ENCODE data around the gene ZNF841.
"Not testable (repeated sequence)": the region's sequence is repeated elsewhere in the genome, so short reads cannot be mapped to it uniquely, and the experiment has no call there.

ZNF841 gene

GRCh38 chr19:52095172-52096014 lies at the start of gene ZNF841:
Gene ZNF841 (minus strand): TSS chr19:52095765. CDS start chr19:52084801, 10,964 bp downstream.
- peak; percentile 65 for DNase-seq (ENCODE audit: low read depth)

- DNase-seq (ENCODE audit: low read depth) = no peak
These were observed 46.5 kb upstream of the ZNF841 start for GRCh38 chr19:52142001-52142595.

GRCh38 chr19:52141203-52141602 lies 45.6 kb upstream of the ZNF841 start:
- no peak for DNase-seq (ENCODE audit: low read depth)

GRCh38 chr19:52140032-52140710 lies 44.6 kb upstream of the ZNF841 start:
- no peak for DNase-seq (ENCODE audit: low read depth)

DNA sequence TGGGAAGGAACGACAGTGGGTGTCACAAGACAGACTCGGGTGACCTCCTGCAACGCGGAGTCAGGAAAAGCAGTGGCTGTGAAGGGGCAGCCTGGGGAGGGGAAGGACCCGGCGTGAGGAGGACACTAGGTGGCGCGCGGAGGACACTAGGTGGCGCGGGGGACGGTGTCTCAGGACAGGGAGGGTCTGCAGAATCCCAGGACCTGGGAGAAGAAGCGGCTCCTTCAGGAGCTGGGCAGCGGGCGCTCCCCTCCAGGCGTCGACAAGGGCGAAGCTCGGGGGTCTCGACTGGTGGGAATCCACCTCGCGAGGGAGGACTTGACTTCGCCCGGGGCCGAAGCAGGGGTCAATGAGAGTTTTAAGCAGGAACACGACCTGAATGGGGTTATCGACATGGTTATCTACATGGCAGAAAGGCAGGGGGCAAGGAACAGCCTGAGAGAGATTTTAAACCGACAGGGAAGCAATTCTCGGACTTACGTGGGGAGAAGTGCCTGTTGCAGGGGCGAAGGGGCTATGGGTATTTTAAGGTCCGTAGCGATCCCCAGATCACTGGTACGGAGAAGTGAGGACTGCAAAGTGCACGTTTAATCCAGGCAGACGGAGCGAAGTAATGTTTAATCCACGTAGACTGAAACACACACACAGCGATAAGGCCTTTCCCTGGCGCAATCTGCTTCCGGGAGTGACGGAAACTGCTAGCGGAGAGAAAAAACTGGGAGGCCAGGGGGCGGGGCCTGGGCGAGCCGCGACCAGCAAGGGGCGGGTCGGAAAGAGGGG lies 43.9 kb upstream of the ZNF841 start, which contains the start of gene ZNF616:
Gene ZNF616 (minus strand): TSS at position 687 of the 780 bp plus-strand sequence. CDS start 9,426 bp downstream, outside the sequence.
- peak; percentile 56 for DNase-seq (ENCODE audit: low read depth)

GRCh38 chr19:52138983-52139251 lies 43.4 kb upstream of the ZNF841 start:
- DNase-seq (ENCODE audit: low read depth) = no peak

DNA sequence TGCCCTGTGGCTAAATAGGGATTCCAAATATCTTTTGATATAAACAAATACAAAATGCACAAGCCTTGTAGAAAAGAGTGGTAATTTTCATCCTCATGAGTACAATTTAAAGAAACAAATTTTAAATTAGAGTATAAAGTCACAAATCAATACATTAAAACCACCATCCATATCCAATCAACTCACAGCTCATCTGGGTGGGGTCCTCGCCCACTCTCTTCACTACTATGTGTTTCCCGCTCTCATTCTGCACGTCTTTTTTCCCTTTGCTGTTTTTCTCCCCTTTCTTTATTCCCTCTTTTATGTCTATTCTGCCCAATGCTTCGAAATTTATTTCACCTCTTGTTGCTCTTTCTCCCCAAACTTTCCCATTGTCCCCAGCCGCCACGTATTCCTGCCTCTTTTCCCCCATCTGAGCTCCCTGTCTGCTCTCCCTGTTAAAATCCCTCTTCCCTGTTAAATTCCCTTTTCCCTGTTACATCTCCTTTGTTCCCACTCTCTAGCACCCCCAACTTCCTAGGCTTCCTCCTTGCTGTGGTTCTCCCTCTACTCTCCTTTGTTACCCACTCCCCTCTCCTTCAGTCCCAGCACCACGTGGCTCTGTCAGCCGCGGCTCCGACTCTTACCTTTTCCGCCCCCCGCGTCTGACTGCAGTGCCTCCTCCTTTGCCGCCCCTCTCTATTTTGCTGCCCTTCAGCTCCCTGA lies 42.9 kb upstream of the ZNF841 start:
- no peak for DNase-seq (ENCODE audit: low read depth)

GRCh38 chr19:52120286-52120685 lies 24.7 kb upstream of the ZNF841 start:
- no peak for DNase-seq (ENCODE audit: low read depth)

DNA sequence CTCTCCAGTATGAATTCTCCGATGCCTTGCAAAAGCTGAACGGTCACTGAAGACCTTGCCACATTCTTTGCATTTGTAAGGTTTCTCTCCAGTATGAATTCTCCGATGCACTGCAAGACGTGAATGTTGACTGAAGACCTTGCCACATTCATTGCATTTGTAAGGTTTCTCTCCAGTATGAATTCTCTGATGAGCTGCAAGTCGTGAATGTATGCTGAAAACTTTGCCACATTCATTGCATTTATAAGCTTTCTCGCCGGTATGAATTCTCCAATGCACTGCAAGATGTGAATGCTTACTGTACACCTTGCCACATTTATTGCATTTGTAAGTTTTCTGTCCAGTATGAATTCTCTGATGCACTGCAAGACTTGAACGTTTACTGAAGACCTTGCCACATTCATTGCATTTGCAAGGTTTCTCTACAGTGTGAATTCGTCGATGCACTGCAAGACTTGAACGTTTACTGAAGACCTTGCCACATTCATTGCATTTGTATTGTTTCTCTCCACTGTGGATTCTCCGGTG lies 20.0 kb upstream of the ZNF841 start:
- no peak for DNase-seq (ENCODE audit: low read depth)

DNA sequence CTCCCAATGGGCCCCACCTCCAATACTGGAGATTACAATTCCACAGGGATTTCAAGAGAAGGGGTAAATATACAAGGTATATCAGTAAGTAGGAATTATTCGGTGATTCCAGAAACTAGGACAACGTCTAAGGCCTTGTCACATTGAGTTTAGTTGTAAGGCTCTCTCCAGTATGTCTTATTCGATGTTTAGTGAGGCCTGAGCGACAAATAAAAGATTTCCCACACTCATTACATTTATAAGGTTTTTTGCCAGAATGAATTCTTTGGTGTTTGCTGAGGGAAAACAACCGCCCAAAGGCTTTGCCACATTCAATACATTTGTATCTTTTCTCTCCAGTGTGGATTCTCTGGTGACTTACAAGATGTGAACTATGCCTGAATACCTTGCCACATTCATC lies 19.1 kb upstream of the ZNF841 start:
- no peak for DNase-seq (ENCODE audit: low read depth)

DNA sequence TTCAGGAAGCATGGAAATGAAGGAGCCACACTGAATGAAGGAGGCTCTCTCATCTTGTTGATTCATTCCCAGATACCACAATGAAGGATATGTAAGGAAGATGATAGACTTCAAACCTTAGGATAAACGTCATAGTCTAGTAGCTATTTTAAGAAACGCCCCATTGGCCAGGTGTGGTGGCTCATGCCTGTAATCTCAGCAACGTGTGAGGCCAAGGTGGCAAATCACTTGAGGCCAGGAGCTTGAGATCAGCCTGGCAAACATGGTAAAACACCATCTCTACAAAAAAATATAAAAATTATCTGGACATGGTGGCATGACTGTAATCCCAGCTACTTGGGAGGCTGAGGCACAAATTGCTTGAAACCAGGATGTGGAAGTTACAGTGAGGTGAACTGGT lies 17.1 kb upstream of the ZNF841 start:
- no peak for DNase-seq (ENCODE audit: low read depth)

DNA sequence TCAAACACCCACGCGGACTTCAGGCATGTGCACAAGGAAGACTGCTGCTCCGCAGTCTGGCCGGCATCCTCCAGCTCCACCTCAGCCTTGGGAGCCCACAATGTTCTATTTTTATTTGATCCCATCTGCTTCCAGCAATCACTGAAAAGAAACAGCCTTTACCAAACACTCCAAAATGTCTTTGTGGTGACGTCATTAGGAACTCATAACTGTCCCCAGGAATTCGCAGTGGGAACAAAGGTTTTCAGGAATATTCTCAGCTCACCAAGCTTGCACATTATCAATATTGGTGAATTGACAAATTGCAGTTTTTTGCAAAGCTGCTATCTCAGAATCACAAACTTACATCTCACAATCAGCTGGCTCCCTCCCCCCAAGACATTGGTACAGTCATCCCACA lies 15.2 kb upstream of the ZNF841 start:
- DNase-seq (ENCODE audit: low read depth) = no peak

DNA sequence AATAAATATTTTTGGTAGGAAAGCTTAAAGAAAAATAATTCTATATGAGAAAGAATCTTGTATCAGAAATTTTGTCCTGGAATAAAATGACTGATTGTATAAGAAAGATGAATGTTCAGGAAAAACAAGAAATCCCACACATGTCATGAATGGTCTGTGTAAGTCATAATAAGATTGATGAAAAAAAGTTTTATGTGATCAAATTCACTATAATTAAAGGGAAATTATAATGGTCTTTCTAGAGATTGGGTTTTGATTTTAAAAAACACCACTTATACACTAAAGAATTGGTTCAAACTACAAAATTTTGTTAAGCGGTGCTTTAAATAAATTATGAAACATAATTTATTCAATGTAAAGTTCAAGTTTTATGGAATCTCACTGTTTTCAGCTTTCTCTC lies 7.2 kb upstream of the ZNF841 start:
- DNase-seq (ENCODE audit: low read depth) = no peak

DNA sequence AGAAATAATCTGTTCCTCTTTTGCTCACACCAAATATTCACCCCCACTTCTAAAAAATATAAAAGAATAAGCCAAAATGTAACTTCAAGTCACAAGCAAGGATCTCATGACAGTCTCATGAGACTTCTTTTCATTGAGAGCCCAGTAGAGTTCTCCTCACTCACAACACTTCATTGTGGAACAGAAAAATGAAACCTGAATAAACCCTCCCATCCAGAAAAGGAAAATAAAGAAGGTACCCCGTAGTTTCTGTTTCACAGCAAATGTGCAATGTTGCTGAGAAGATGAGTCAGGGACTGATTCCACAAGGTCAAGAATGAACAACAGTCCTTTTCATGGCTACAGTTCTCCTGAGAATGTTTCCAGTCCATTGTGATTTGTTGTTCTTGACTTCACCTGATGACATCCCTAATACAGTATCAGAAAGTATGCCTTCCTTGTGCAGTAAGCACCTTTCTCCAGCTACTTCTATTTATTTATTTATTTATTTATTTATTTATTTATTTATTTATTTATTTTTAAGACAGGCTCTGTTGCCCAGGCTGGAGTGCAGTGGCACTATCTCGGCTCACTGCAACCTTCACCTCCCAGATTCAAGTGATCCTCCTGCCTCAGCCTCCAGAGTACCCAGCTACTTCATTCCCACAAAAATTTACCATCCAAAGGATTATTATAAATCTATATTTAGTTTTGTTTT lies 6.4 kb upstream of the ZNF841 start:
- no peak for DNase-seq (ENCODE audit: low read depth)

DNA sequence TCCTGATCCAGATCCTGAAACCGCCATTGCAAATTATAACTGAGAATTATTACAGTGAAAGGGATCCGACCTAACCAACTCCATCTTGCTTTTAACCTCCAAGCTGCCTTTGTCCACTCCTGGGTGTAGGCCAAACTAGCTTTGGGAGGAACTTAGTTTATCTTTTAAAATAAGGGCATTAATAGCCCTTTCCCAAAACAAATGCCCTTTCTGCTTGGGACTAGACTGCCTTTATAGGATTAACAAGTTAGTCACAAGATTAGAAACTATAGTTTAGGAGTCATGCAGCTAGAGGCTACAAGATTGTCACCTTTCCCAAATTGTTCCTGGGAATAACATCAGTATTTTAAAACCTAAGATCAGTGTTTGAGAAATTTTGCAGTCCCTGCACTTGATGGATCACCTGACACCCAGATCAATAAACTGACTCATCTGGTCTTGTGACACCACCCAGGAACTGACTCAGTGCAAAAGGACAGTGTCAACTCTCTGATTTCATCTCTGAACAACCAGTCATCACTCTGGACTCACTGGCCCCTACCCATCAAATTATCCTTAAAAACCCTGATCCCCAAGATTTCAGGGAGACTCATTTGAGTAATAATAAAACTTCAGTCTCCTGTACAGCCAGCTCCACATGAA lies 4.1 kb upstream of the ZNF841 start:
- DNase-seq (ENCODE audit: low read depth) = no peak

GRCh38 chr19:52096416-52096815 lies 851 bp upstream of the ZNF841 start:
- DNase-seq (ENCODE audit: low read depth) = not testable (repeated sequence)

GRCh38 chr19:52094526-52095130 lies 937 bp downstream of the ZNF841 start:
- DNase-seq (ENCODE audit: low read depth) = no peak

DNA sequence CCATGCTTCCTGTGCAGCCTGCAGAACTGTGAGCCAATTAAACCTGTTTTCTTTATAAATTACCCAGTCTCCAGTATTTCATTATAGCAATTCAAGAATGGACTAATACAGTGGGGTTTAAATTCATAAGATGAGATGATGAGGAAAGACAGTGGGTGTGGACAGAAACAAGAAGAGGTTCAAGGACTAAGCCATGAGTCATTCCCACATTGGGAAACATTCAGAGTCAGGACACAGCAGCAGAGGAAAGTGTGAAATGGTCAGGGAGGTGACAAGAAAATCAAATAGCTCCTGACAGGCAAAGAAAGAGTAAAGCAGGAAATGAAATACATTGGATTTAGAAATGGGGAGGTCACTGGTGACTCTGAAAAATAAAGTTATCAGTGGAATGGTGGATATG lies 9.1 kb downstream of the ZNF841 start:
- no peak for DNase-seq (ENCODE audit: low read depth)

- no peak for DNase-seq (ENCODE audit: low read depth)
These were observed 25.1 kb downstream of the ZNF841 start for GRCh38 chr19:52070496-52070895.

- no peak for DNase-seq (ENCODE audit: low read depth)
These were observed 25.9 kb downstream of the ZNF841 start for GRCh38 chr19:52069653-52070052.
